ENCODE results near the gene ZNF18.
"Not testable (repeated sequence)": the region's sequence is repeated elsewhere in the genome, so short reads cannot be mapped to it uniquely, and the experiment has no call there.

ZNF18 gene

DNA sequence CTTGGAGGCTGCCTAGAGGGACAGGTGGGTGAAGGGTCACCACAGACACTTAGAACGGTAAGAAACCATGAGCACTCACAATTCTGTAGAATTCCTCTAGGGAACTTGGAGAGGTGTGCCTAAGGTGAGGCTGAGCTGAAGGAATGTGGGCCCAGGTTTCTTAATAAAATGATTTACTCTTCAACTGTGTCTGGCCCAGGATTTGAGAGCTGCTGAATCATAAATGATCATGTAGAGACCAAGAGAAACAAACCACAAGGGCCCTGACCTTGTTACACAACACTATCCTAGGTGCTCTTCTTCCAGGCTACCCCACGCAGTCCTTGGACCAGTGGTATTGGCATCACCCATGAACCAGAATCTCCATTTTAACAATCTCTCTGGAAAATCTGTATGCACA lies 27.7 kb downstream of the ZNF18 start:
- CTCF ChIA-PET: no interaction called here
- H3K4me1 ChIP-seq (ENCODE audit: control extremely low read depth in 1 of 4, control insufficient read depth in 4 of 4, insufficient read depth in 4 of 4, low read length in 3 of 4): no peaks in the 10 kb centered on the region
- no peaks in the 10 kb centered on the region for H3K36me3 ChIP-seq (ENCODE audit: control insufficient read depth in 4 of 4, insufficient read depth in 4 of 4, low read length in 3 of 4)
- H3K27ac ChIP-seq (ENCODE audit: insufficient read depth in 1 of 2, low read depth in 1 of 2, low read length in 2 of 2, poor library complexity in 1 of 2, severe bottlenecking in 2 of 2): no peak overlapping the region
- H3K27me3 ChIP-seq (replicated peaks in 2 of 5; ENCODE audit: control insufficient read depth in 4 of 5, insufficient read depth in 5 of 5, low read length in 4 of 5): no peaks in the 10 kb centered on the region
- no peak overlapping the region for H3K4me3 ChIP-seq (ENCODE audit: control insufficient read depth in 1 of 7, extremely low read depth in 1 of 7, insufficient read depth in 4 of 7, low read depth in 2 of 7, low read length in 6 of 7)
- WGBS (ENCODE audit: insufficient coverage): 100% methylated on average over 2 of the region's 2 CpGs
- H3K9me3 ChIP-seq (ENCODE audit: control extremely low read depth in 1 of 5, control insufficient read depth in 4 of 5, insufficient read depth in 2 of 5, low read depth in 1 of 5, low read length in 4 of 5): peaks cover 3 to 30% (median 9%) of the 10 kb centered on the region in 5 experiments
- DNase-seq: no peak
- POLR2A ChIA-PET: no interaction called here

DNA sequence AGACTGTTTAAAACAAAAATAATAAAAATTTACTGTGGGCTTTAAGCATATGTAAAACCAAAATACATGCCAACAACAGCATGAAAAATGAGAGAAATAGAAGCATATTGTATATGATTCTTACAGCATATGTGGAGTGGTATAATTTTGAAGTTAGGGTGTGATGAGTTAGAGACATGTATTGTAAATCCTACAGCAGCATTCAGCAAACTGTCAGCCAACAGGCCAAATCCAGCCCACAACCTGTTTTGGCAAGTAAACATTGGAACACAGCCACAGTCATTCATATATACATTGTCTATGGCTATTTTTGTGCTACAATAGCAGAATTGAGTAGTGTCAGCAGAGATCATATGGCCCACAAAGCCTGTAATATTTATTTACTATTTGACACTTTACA lies 42.3 kb downstream of the ZNF18 start:
- Histone ChIP-seq H3K4me3 (ENCODE audit: control insufficient read depth in 1 of 7, extremely low read depth in 1 of 7, insufficient read depth in 4 of 7, low read depth in 2 of 7, low read length in 6 of 7) (no peak overlapping the region), H3K27ac (ENCODE audit: insufficient read depth in 1 of 2, low read depth in 1 of 2, low read length in 2 of 2, poor library complexity in 1 of 2, severe bottlenecking in 2 of 2) (no peak overlapping the region), H3K9me3 (ENCODE audit: control extremely low read depth in 1 of 5, control insufficient read depth in 4 of 5, insufficient read depth in 2 of 5, low read depth in 1 of 5, low read length in 4 of 5) (peaks cover 2 to 23% (median 10%) of the 10 kb centered on the region in 5 experiments), H3K27me3 (replicated peaks in 2 of 5; ENCODE audit: control insufficient read depth in 4 of 5, insufficient read depth in 5 of 5, low read length in 4 of 5) (no peaks in the 10 kb centered on the region), H3K36me3 (ENCODE audit: control insufficient read depth in 4 of 4, insufficient read depth in 4 of 4, low read length in 3 of 4) (peaks cover 0 to 3% (median under 1%) of the 10 kb centered on the region in 4 experiments), H3K4me1 (ENCODE audit: control extremely low read depth in 1 of 4, control insufficient read depth in 4 of 4, insufficient read depth in 4 of 4, low read length in 3 of 4) (no peaks in the 10 kb centered on the region)
- CTCF ChIA-PET: no interaction called here
- no peak for DNase-seq
- POLR2A ChIA-PET: no interaction called here

DNA sequence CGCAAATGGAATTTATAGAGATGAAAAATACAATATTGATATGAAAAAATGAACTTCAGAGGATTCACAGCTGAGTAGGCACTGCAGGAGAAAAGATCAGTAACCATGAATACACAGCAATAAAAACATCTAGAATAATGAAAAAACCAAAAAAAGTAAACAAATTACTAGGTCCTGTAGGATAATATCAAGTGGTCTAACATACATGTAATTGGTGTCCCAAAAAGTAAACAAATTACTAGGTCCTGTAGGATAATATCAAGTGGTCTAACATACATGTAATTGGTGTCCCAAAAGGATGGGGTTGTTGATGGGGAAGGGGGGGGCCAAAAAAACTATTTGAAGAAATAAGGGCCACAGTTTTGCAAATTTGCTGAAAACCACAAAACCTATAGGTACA lies 43.4 kb downstream of the ZNF18 start:
- no peaks in the 10 kb centered on the region for H3K27me3 ChIP-seq (replicated peaks in 2 of 5; ENCODE audit: control insufficient read depth in 4 of 5, insufficient read depth in 5 of 5, low read length in 4 of 5)

DNA sequence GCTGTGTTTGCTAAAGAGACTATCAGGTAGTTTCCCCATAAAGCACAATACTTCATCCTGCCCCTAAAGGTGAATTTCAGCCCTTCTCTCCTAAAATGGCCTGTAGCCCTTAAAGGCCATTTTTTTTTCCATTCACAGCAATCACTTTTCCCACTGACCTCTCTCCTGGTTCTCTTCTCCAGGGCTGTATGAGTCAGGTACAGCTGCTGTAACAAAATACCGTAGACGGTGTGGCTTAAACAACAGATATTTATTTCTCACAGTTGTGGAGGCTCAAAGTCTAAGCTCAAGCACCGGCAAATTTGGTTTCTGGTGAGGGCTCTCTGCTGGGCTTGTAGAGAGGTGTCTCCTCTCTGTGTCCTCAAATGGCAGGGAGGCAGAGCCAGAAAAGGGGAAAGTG lies 44.7 kb downstream of the ZNF18 start:
- peaks cover 0 to 2% (median 0%) of the 10 kb centered on the region in 4 experiments for H3K36me3 ChIP-seq (ENCODE audit: control insufficient read depth in 4 of 4, insufficient read depth in 4 of 4, low read length in 3 of 4)
- ChIA-PET CTCF (no interaction called here), POLR2A (no interaction called here)
- peaks cover 2 to 18% (median 10%) of the 10 kb centered on the region in 5 experiments for H3K9me3 ChIP-seq (ENCODE audit: control extremely low read depth in 1 of 5, control insufficient read depth in 4 of 5, insufficient read depth in 2 of 5, low read depth in 1 of 5, low read length in 4 of 5)
- no peaks in the 10 kb centered on the region for H3K27me3 ChIP-seq (replicated peaks in 2 of 5; ENCODE audit: control insufficient read depth in 4 of 5, insufficient read depth in 5 of 5, low read length in 4 of 5)
- H3K4me3 ChIP-seq (ENCODE audit: control insufficient read depth in 1 of 7, extremely low read depth in 1 of 7, insufficient read depth in 4 of 7, low read depth in 2 of 7, low read length in 6 of 7): no peak overlapping the region
- no peak overlapping the region for H3K27ac ChIP-seq (ENCODE audit: insufficient read depth in 1 of 2, low read depth in 1 of 2, low read length in 2 of 2, poor library complexity in 1 of 2, severe bottlenecking in 2 of 2)
- no peaks in the 10 kb centered on the region for H3K4me1 ChIP-seq (ENCODE audit: control extremely low read depth in 1 of 4, control insufficient read depth in 4 of 4, insufficient read depth in 4 of 4, low read length in 3 of 4)
- 100% methylated on average over 3 of the region's 3 CpGs for WGBS (ENCODE audit: insufficient coverage)
- no peak for DNase-seq

More for the DNA sequence above, 43.4 kb downstream of the ZNF18 start:
- peak in 2 of 3 donors; percentile 7 to 19 for DNase-seq
- no peaks in the 10 kb centered on the region for H3K4me1 ChIP-seq (ENCODE audit: control extremely low read depth in 1 of 4, control insufficient read depth in 4 of 4, insufficient read depth in 4 of 4, low read length in 3 of 4)
- WGBS (ENCODE audit: insufficient coverage): no CpG with 5 or more reads among the region's 1 CpG
- H3K9me3 ChIP-seq (ENCODE audit: control extremely low read depth in 1 of 5, control insufficient read depth in 4 of 5, insufficient read depth in 2 of 5, low read depth in 1 of 5, low read length in 4 of 5): peaks cover 2 to 22% (median 10%) of the 10 kb centered on the region in 5 experiments
- H3K36me3 ChIP-seq (ENCODE audit: control insufficient read depth in 4 of 4, insufficient read depth in 4 of 4, low read length in 3 of 4): peaks cover 0 to 3% (median under 1%) of the 10 kb centered on the region in 4 experiments
- POLR2A ChIA-PET: no interaction called here
- CTCF ChIA-PET: no interaction called here
- H3K4me3 ChIP-seq (ENCODE audit: control insufficient read depth in 1 of 7, extremely low read depth in 1 of 7, insufficient read depth in 4 of 7, low read depth in 2 of 7, low read length in 6 of 7): no peak overlapping the region
- H3K27ac ChIP-seq (ENCODE audit: insufficient read depth in 1 of 2, low read depth in 1 of 2, low read length in 2 of 2, poor library complexity in 1 of 2, severe bottlenecking in 2 of 2): no peak overlapping the region

DNA sequence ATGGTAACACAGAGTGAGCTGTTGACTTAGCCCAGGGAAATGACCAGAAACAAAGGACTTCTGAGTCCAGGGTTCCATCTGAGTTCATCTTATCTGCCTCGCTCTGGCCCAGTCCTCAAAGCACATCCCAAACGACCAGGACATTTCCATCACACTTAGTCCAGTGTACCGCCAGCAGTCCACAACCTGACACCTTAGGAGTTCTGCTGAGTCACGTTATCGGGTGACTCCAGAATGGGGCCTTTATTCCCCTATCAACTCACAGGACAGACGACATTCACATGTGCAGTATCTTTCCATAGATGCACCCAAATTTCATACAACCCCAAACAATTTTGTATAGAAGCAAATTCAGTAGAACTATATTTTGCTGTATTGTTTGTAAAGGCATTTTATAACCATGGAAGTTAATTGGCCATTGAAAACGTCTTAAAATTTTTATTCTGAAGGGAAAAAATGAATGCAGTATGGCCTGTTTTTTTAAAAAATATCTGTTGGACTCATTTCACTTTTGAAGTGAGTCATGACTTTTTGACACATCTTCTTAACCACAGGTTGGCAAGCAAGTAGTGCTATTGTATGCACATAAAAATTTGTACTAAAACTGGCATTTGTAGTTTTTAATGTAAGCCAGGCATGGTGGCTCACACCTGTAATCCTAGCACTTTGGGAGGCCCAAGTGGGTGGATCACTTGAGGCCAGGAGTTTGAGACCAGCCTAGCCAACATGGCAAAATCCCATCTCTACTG lies 46.3 kb downstream of the ZNF18 start:
- Histone ChIP-seq H3K36me3 (ENCODE audit: control insufficient read depth in 4 of 4, insufficient read depth in 4 of 4, low read length in 3 of 4) (no peaks in the 10 kb centered on the region), H3K9me3 (ENCODE audit: control extremely low read depth in 1 of 5, control insufficient read depth in 4 of 5, insufficient read depth in 2 of 5, low read depth in 1 of 5, low read length in 4 of 5) (peaks cover 0 to 16% (median 10%) of the 10 kb centered on the region in 5 experiments), H3K27ac (ENCODE audit: insufficient read depth in 1 of 2, low read depth in 1 of 2, low read length in 2 of 2, poor library complexity in 1 of 2, severe bottlenecking in 2 of 2) (no peak overlapping the region), H3K4me3 (ENCODE audit: control insufficient read depth in 1 of 7, extremely low read depth in 1 of 7, insufficient read depth in 4 of 7, low read depth in 2 of 7, low read length in 6 of 7) (no peak overlapping the region), H3K27me3 (replicated peaks in 2 of 5; ENCODE audit: control insufficient read depth in 4 of 5, insufficient read depth in 5 of 5, low read length in 4 of 5) (no peaks in the 10 kb centered on the region), H3K4me1 (ENCODE audit: control extremely low read depth in 1 of 4, control insufficient read depth in 4 of 4, insufficient read depth in 4 of 4, low read length in 3 of 4) (no peaks in the 10 kb centered on the region)
- 81% methylated on average over 5 of the region's 7 CpGs for WGBS (ENCODE audit: insufficient coverage)
- CTCF ChIA-PET: no interaction called here
- no peak for DNase-seq
- POLR2A ChIA-PET: no interaction called here

DNA sequence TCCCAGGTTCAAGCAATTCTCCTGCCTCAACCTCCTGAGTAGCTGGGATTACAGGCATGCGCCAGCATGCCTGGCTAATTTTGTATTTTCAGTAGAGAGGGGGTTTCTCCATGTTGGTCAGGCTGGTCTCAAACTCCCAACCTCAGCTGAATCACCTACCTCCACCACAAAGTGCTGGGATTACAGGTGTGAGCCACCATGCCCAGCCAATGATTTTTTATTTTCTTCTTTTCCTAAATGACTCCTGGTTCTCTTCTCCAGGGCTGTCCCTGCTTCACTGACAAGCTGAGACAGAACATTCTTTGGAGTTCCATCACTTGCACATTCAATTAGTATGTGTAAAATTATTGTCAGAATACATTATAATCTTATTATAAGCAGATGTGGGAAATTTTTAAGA lies 47.7 kb downstream of the ZNF18 start:
- CTCF ChIA-PET: interaction anchor here (0.7 kb wide), 1 partner anchor 987 kb away, joined by 3 read pairs; no protein-coding TSS in a partner anchor

DNA sequence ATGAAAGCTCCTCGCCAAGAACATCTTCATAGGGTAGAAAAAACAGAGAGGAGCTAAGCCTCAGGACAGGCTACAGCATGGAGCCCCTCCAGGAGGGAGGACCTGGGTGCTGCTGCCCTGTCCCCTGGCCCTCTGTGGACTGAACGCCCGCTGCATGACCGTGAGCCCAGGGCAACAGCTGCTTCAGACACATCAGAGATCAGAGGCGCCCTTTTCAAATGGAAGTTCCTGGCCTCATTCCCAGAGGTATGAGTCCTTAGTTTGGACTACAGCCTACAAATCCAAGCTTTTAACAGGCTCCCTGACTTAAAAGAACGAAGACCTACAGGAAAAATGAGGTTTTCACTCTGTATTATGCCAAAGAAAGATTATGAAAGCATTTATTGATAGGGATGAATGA lies 48.5 kb downstream of the ZNF18 start:
- Histone ChIP-seq H3K27me3 (replicated peaks in 2 of 5; ENCODE audit: control insufficient read depth in 4 of 5, insufficient read depth in 5 of 5, low read length in 4 of 5) (no peaks in the 10 kb centered on the region), H3K4me1 (ENCODE audit: control extremely low read depth in 1 of 4, control insufficient read depth in 4 of 4, insufficient read depth in 4 of 4, low read length in 3 of 4) (no peaks in the 10 kb centered on the region), H3K4me3 (ENCODE audit: control insufficient read depth in 1 of 7, extremely low read depth in 1 of 7, insufficient read depth in 4 of 7, low read depth in 2 of 7, low read length in 6 of 7) (no peak overlapping the region), H3K27ac (ENCODE audit: insufficient read depth in 1 of 2, low read depth in 1 of 2, low read length in 2 of 2, poor library complexity in 1 of 2, severe bottlenecking in 2 of 2) (no peak overlapping the region), H3K9me3 (ENCODE audit: control extremely low read depth in 1 of 5, control insufficient read depth in 4 of 5, insufficient read depth in 2 of 5, low read depth in 1 of 5, low read length in 4 of 5) (peaks cover 0 to 8% (median 7%) of the 10 kb centered on the region in 5 experiments), H3K36me3 (ENCODE audit: control insufficient read depth in 4 of 4, insufficient read depth in 4 of 4, low read length in 3 of 4) (no peaks in the 10 kb centered on the region)
- CTCF ChIA-PET: interaction anchor here (0.7 kb wide), 1 partner anchor 986 kb away, joined by 3 read pairs; no protein-coding TSS in a partner anchor
- no peak for DNase-seq
- POLR2A ChIA-PET: no interaction called here
- WGBS (ENCODE audit: insufficient coverage): 86% methylated on average over 5 of the region's 6 CpGs

More for the DNA sequence above, 47.7 kb downstream of the ZNF18 start:
- H3K27me3 ChIP-seq (replicated peaks in 2 of 5; ENCODE audit: control insufficient read depth in 4 of 5, insufficient read depth in 5 of 5, low read length in 4 of 5); H3K36me3 ChIP-seq (ENCODE audit: control insufficient read depth in 4 of 4, insufficient read depth in 4 of 4, low read length in 3 of 4); H3K27ac ChIP-seq (ENCODE audit: insufficient read depth in 1 of 2, low read depth in 1 of 2, low read length in 2 of 2, poor library complexity in 1 of 2, severe bottlenecking in 2 of 2); H3K4me1 ChIP-seq (ENCODE audit: control extremely low read depth in 1 of 4, control insufficient read depth in 4 of 4, insufficient read depth in 4 of 4, low read length in 3 of 4); DNase-seq; POLR2A ChIA-PET; H3K4me3 ChIP-seq (ENCODE audit: control insufficient read depth in 1 of 7, extremely low read depth in 1 of 7, insufficient read depth in 4 of 7, low read depth in 2 of 7, low read length in 6 of 7): not testable (repeated sequence)
- peaks cover 0 to 10% (median 8%) of the 10 kb centered on the region in 5 experiments for H3K9me3 ChIP-seq (ENCODE audit: control extremely low read depth in 1 of 5, control insufficient read depth in 4 of 5, insufficient read depth in 2 of 5, low read depth in 1 of 5, low read length in 4 of 5)
- whole genome bisulfite sequencing (ENCODE audit: insufficient coverage): no CpG with 5 or more reads among the region's 1 CpG
